HepG2 (cell line): ENCODE results near the gene AK9. TPM values are rescaled to one million over a fixed set of nuclear protein-coding genes. Genes with fewer than 3 reads are reported as not detected.

ENCODE experiments used
- ATAC-seq: fragments of 200-7000 bp; cut with Tn5 transposase; 3 replicates; pipeline ENCODE4 v1.9.1; 2020; ENCODE audit warnings: mild to moderate bottlenecking, moderate library complexity
- BruUV-seq: library from RNA; stranded (reverse); fragments of 400-500 nt; replicated peaks from 2 replicates; lab custom pipeline; 2021; lab: Mats Ljungman, UMichigan
- CTCF ChIA-PET: fragments of 300-600 bp; formaldehyde crosslinking; extraction: SDS; loops from one replicate; lab custom pipeline; 2021; ENCODE audit warnings: low total read pairs, inconsistent platforms, low intra/inter-chr PET ratio; lab: Yijun Ruan, JAX
- POLR2A ChIA-PET: fragments of 350-600 bp; sonication (Branson Sonifier 250); formaldehyde crosslinking; loops from one replicate; lab custom pipeline; 2020; ENCODE audit warnings: antibody characterized with exemption, inconsistent platforms; lab: Yijun Ruan, JAX
- DNase-seq: peaks from one replicate; pipeline ENCODE4 v3.0.0-alpha.2; 2015; ENCODE audit warnings: low spot score
- FAIRE-seq: peaks from 3 replicates; lab custom pipeline; 2011; peaks lifted over from hg19 to GRCh38; lab: Jason Lieb, UNC
- H2AFZ ChIP-seq: one replicate; pipeline ENCODE4 v1.6.1; 2011; ENCODE audit warnings: low read length, inconsistent platforms
- H3K27ac ChIP-seq: fragments of 300-600 bp; 3 replicates; pipeline ENCODE4 v1.8.0; 2011; ENCODE audit warnings: mixed run types, mild to moderate bottlenecking, mixed read lengths, low read length, inconsistent platforms; ENCODE audit not compliant: insufficient read depth; ENCODE audit errors: extremely low read length
- H3K27me3 ChIP-seq, 2 experiments: fragments of 200-600 bp in 1 of 2; 2 replicates in 1 of 2; 3 replicates in 1 of 2; pipeline versions ENCODE4 v1.6.0 to v1.8.0; 2011; ENCODE audit warnings: low read length in 2 of 2, mild to moderate bottlenecking in 2 of 2, moderate library complexity in 2 of 2, inconsistent platforms in 1 of 2; ENCODE audit not compliant: insufficient read depth in 2 of 2, control insufficient read depth in 1 of 2
- H3K36me3 ChIP-seq, 2 experiments: fragments of 200-600 bp in 1 of 2; replicated peaks in 1 of 2; 2 replicates in 1 of 2; 3 replicates in 1 of 2; pipeline versions ENCODE4 v1.5.1 to v1.8.0; 2011; ENCODE audit warnings: low read length in 2 of 2, inconsistent platforms in 1 of 2; ENCODE audit not compliant: insufficient read depth in 2 of 2, control insufficient read depth in 1 of 2
- H3K4me1 ChIP-seq: 2 replicates; pipeline ENCODE4 v1.5.1; 2012; ENCODE audit warnings: low read length, inconsistent platforms; ENCODE audit not compliant: insufficient read depth
- H3K4me2 ChIP-seq: 2 replicates; pipeline ENCODE4 v1.6.0; 2011; ENCODE audit warnings: low read depth, low read length, inconsistent platforms
- H3K4me3 ChIP-seq, 3 experiments: fragments of 200-600 bp in 1 of 3; sonication (generic), shearing (Covaris generic) in 1 of 3; replicated peaks in 1 of 3; 2 replicates each; pipeline ENCODE4 v1.5.1; 2011 to 2016; ENCODE audit warnings: low read length in 3 of 3, inconsistent platforms in 2 of 3, low read depth in 2 of 3, mild to moderate bottlenecking in 2 of 3, control low read depth in 1 of 3, mixed read lengths in 1 of 3; ENCODE audit not compliant: insufficient read depth in 1 of 3
- H3K79me2 ChIP-seq: one replicate; pipeline ENCODE4 v1.6.1; 2011; ENCODE audit warnings: low read length, inconsistent platforms; ENCODE audit not compliant: insufficient read depth
- H3K9ac ChIP-seq: 2 replicates; pipeline ENCODE4 v1.6.0; 2011; ENCODE audit warnings: mild to moderate bottlenecking, low read depth, low read length, inconsistent platforms; ENCODE audit not compliant: insufficient read depth
- H3K9me3 ChIP-seq: 2 replicates; pipeline ENCODE4 v1.5.1; 2012; ENCODE audit warnings: mild to moderate bottlenecking, low read length
- H4K20me1 ChIP-seq: 2 replicates; pipeline ENCODE4 v1.6.0; 2011; ENCODE audit warnings: inconsistent platforms, mild to moderate bottlenecking, low read length, moderate library complexity; ENCODE audit not compliant: insufficient read depth
- FLYWCH1 ChIP-seq: sonication (generic); formaldehyde crosslinking; IDR thresholded peaks from 2 replicates; pipeline ENCODE4 v1.8.1; 2023; ENCODE audit warnings: mild to moderate bottlenecking, missing genetic modification reagents
- GPN1 ChIP-seq: sonication (generic); formaldehyde crosslinking; IDR thresholded peaks from 2 replicates; pipeline ENCODE4 v1.5.1; 2020; ENCODE audit warnings: missing genetic modification reagents, borderline replicate concordance
- MEIS1 ChIP-seq: sonication (generic); formaldehyde crosslinking; IDR thresholded peaks from 2 replicates; pipeline ENCODE4 v1.9.0; 2021; ENCODE audit warnings: mild to moderate bottlenecking, missing genetic modification reagents, moderate library complexity, borderline replicate concordance
- NBN ChIP-seq: fragments of 450-650 bp; conservative IDR thresholded peaks from 2 replicates; pipeline ENCODE4 v1.6.1; 2017
- ZNF12 ChIP-seq: sonication (generic); formaldehyde crosslinking; IDR thresholded peaks from 2 replicates; pipeline ENCODE4 v1.5.0; 2020; ENCODE audit warnings: missing genetic modification reagents
- WGBS: methylation state at CpG from one replicate; pipeline ENCODE4 v1.1.6; 2017; ENCODE audit warnings: low lambda C conversion rate; 5-methylcytosine and 5-hydroxymethylcytosine counted together
- in situ Hi-C: cut with HindIII; loops from 2 replicates; pipeline ENCODE4 v1.10.0; 2017; ENCODE audit warnings: low pct_unique_long_range_greater_than_20kb; ENCODE audit not compliant: extremely low pct_ligation_motif_present
- intact Hi-C: fragments of 100-400 bp; cut with micrococcal nuclease; formaldehyde crosslinking; loops from one replicate; pipeline ENCODE4 v1.10.0; 2022; ENCODE audit not compliant: unreplicated experiment
- polyA plus RNA-seq, 8 experiments: library from polyadenylated mRNA; depleted of rRNA in 3 of 8; stranded (reverse) in 7 of 8; unstranded in 1 of 8; fragments of >200 nt; fragmentation: Illumina TruSeq in 4 of 8; extraction: Trizol in 4 of 8; gene quantifications; 2 replicates each; pipeline versions ENCODE4 v1.2.1 to v1.2.3, GENCODE V29; 2011 to 2016; ENCODE audit warnings: low read depth in 4 of 8, missing spikeins in 1 of 8, mixed read lengths in 1 of 8; ENCODE audit not compliant: insufficient read depth in 1 of 8
- total RNA-seq, 5 experiments: library from RNA; depleted of rRNA; stranded (reverse); fragments of >200 nt; fragmentation: Illumina TruSeq; extraction: Trizol; gene quantifications; 2 replicates each; pipeline ENCODE4 v1.2.3, GENCODE V29; 2016; ENCODE audit warnings: low read depth in 1 of 5
- TF ChIP-seq, protein P1 (sequence below): IDR thresholded peaks from 2 replicates; pipeline ENCODE4 v1.6.1; 2016; ENCODE audit warnings: missing biosample characterization, missing genetic modification reagents, low read depth
- TF ChIP-seq, protein P2 (sequence below): sonication (generic); formaldehyde crosslinking; IDR thresholded peaks from 2 replicates; pipeline ENCODE4 v1.4.0; 2020; ENCODE audit warnings: missing genetic modification reagents, borderline replicate concordance

AK9 gene
- total and polyA plus RNA-seq, 2 of the 13 experiments (the other 11 are each of a cell fraction or from before 2014, with no cell fraction given): 3.2 to 4.8 TPM

GRCh38 chr6:109498052-109498451 is 192.9 kb downstream of the AK9 start:
- Histone ChIP-seq H3K27ac (no peak overlapping the region), H3K4me1 (peaks cover 5% of the 10 kb centered on the region; the same call in 1 of the 2 replicates), H3K27me3 (peaks cover 0 to 23% of the 10 kb centered on the region in 2 experiments; a peak in 3 of 5 replicates), H3K9ac (no peak overlapping the region), H3K79me2 (no peaks in the 10 kb centered on the region), H4K20me1 (no peaks in the 10 kb centered on the region), H3K36me3 (no peaks in the 10 kb centered on the region), H3K4me2 (no peak overlapping the region), H2AFZ (no peak overlapping the region), H3K4me3 (no peak overlapping the region), H3K9me3 (no peaks in the 10 kb centered on the region)
- no peak for TF ChIP-seq FLYWCH1 (CRISPR knock-in tag)
- no peak for TF ChIP-seq GPN1 (CRISPR knock-in tag)
- no peak for TF ChIP-seq MEIS1 (CRISPR knock-in tag)
- TF ChIP-seq NBN: no peak
- no peak for TF ChIP-seq ZNF12
- TF ChIP-seq, protein P1, sequence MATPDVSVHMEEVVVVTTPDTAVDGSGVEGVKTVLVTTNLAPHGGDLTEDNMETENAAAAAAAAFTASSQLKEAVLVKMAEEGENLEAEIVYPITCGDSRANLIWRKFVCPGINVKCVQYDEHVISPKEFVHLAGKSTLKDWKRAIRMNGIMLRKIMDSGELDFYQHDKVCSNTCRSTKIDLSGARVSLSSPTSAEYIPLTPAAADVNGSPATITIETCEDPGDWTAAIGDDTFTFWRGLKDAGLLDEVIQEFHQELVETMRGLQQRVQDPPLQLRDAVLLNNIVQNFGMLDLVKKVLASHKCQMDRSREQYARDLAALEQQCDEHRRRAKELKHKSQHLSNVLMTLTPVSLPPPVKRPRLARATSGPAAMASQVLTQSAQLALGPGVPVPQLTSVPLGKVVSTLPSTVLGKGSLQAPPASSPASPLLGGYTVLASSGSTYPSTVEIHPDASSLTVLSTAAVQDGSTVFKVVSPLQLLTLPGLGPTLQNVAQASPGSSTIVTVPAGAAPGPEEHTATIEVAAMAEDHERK (CRISPR knock-in tag): no peak
- TF ChIP-seq, protein P2, sequence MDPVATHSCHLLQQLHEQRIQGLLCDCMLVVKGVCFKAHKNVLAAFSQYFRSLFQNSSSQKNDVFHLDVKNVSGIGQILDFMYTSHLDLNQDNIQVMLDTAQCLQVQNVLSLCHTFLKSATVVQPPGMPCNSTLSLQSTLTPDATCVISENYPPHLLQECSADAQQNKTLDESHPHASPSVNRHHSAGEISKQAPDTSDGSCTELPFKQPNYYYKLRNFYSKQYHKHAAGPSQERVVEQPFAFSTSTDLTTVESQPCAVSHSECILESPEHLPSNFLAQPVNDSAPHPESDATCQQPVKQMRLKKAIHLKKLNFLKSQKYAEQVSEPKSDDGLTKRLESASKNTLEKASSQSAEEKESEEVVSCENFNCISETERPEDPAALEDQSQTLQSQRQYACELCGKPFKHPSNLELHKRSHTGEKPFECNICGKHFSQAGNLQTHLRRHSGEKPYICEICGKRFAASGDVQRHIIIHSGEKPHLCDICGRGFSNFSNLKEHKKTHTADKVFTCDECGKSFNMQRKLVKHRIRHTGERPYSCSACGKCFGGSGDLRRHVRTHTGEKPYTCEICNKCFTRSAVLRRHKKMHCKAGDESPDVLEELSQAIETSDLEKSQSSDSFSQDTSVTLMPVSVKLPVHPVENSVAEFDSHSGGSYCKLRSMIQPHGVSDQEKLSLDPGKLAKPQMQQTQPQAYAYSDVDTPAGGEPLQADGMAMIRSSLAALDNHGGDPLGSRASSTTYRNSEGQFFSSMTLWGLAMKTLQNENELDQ (CRISPR knock-in tag): no peak
- FAIRE-seq (no peak), DNase-seq (no peak), ATAC-seq (no peak)
- POLR2A ChIA-PET: no interaction called here
- in situ Hi-C loops: no loop called here
- CTCF ChIA-PET: no interaction called here
- intact Hi-C loops: no loop called here
- 46% methylated on average over 4 of the region's 4 CpGs for WGBS
- no TSS peak for BruUV-seq
